ENCODE results near the gene FSTL1.

- TF ChIP-seq, protein P1, sequence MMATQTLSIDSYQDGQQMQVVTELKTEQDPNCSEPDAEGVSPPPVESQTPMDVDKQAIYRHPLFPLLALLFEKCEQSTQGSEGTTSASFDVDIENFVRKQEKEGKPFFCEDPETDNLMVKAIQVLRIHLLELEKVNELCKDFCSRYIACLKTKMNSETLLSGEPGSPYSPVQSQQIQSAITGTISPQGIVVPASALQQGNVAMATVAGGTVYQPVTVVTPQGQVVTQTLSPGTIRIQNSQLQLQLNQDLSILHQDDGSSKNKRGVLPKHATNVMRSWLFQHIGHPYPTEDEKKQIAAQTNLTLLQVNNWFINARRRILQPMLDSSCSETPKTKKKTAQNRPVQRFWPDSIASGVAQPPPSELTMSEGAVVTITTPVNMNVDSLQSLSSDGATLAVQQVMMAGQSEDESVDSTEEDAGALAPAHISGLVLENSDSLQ (IDR thresholded peaks at IDR 0.05) = no peak
- TF ChIP-seq HDGF (IDR thresholded peaks at IDR 0.05; ENCODE audit: borderline replicate concordance) (no peak), ZNF384 (IDR thresholded peaks at IDR 0.05) (no peak), LEF1 (IDR thresholded peaks at IDR 0.05; ENCODE audit: borderline replicate concordance) (no peak), FOXA1 (IDR thresholded peaks at IDR 0.05) (no peak)
Measured at GRCh38 chr3:120420928-120421551, 29.8 kb downstream of the FSTL1 start.

Measured in HEK293T (cell line).